Right cardiac atrium (tissue), 5 donors: ENCODE data around the gene ITPR1. TPM values are rescaled to one million over a fixed set of nuclear protein-coding genes. Genes with fewer than 3 reads are reported as not detected.

ENCODE experiments used
- ATAC-seq, 2 donors: fragments of 200-7000 bp; cut with Tn5 transposase; one replicate each; pipeline versions ENCODE4 v1.8.0 to v1.9.1; 2020; ENCODE audit warnings: moderate library complexity in 2 of 2, mild to moderate bottlenecking in 1 of 2
- DNase-seq, 3 donors: peaks; one replicate each; pipeline ENCODE4 v3.0.0-alpha.2; 2020
- H3K27ac ChIP-seq: one replicate; pipeline ENCODE4 v1.5.1; 2013; ENCODE audit warnings: mild to moderate bottlenecking, low read length, control low read depth, moderate library complexity
- H3K27me3 ChIP-seq: one replicate; pipeline ENCODE4 v1.6.1; 2013; ENCODE audit not compliant: control insufficient read depth, insufficient read depth
- H3K4me1 ChIP-seq: one replicate; pipeline ENCODE4 v1.6.1; 2013; ENCODE audit warnings: low read length; ENCODE audit not compliant: control insufficient read depth, insufficient read depth
- H3K4me3 ChIP-seq: one replicate; pipeline ENCODE4 v1.5.1; 2013; ENCODE audit warnings: low read length, control low read depth
- H3K9me3 ChIP-seq: one replicate; pipeline ENCODE4 v1.6.1; 2013; ENCODE audit warnings: low read length; ENCODE audit not compliant: control insufficient read depth
- WGBS: extraction: QIAGEN DNeasy Blood & Tissue Kit; methylation state at CpG from one replicate; pipeline ENCODE4 v1.1.7; 2013; 5-methylcytosine and 5-hydroxymethylcytosine counted together
- intact Hi-C, 4 donors: fragments of 100-400 bp; cut with DNase I; formaldehyde crosslinking; loops; one replicate each; pipeline versions ENCODE4 v1.11.0 to v1.14.0; 2022 to 2023
- polyA plus RNA-seq: library from polyadenylated mRNA; stranded (reverse); fragments of 200-250 nt; gene quantifications from one replicate; pipeline ENCODE4 v1.2.3, GENCODE V29; 2013
- total RNA-seq, 4 donors: library from RNA; stranded (reverse); fragmentation: NEBNext Ultra II Directional; extraction: Animal tissue kit (Norgen Biotek cat#: 25700); gene quantifications; one replicate each; pipeline ENCODE4 v1.2.1, GENCODE V29; 2021
- donor health status: healthy with polysubstance abuse.
- donor health status: DM: no; HTN: yes; CAD: no.
- donor health status: DM: no; HTN: no; CAD: no.
- donor health status: DM: no; HTN: yes; CAD: no; lungs with severe emphysema.
- donor health status: DM: yes; HTN: yes; CAD: no.

ITPR1 gene
- total and polyA plus RNA-seq, 5 donors, result 13.9 to 59.0 (median 39.5) TPM

DNA sequence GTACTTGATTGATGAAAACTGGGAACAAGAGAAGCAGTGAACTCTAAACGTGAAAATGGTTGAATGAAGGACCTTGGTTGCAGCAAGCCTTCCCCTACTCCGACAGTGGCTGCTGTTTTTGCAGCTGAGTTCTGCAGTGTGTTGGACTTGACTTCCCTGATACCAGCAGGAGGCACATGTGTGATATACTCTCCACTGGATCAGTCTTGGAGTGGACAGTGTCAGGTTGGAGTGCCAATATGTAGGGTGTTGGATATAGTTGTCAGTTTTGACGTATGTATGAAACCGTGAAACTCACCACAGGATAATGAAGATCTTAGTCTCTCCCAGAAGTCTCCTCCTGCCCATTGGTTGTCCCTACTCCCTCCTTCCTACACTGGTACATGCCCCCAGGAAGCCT lies 106.5 kb downstream of the ITPR1 start:
- Histone ChIP-seq H3K4me3 (no peak overlapping the region), H3K27ac (no peak overlapping the region), H3K27me3 (no peaks in the 10 kb centered on the region), H3K9me3 (no peaks in the 10 kb centered on the region), H3K4me1 (peaks cover 2% of the 10 kb centered on the region)
- WGBS, result 77% methylated on average over 4 of the region's 4 CpGs
- ATAC-seq (no peak), DNase-seq (no peak)
- intact Hi-C loops, result loop anchor here in 1 of 4 donors (10.0 kb wide), 1 partner anchor 105 kb away; the partner anchor contains the start of gene ITPR1

- no peaks in the 10 kb centered on the region for H3K9me3 ChIP-seq
- DNase-seq (no peak), ATAC-seq (no peak)
- no peak overlapping the region for H3K27ac ChIP-seq
- H3K27me3 ChIP-seq, result no peaks in the 10 kb centered on the region
- H3K4me1 ChIP-seq, result peaks cover 2% of the 10 kb centered on the region
- 69% methylated on average over 6 of the region's 6 CpGs for WGBS
- intact Hi-C loops, result loop anchor here in 1 of 4 donors (10.0 kb wide), 1 partner anchor 106 kb away; the partner anchor contains the start of gene ITPR1
- H3K4me3 ChIP-seq, result no peak overlapping the region
These were observed 107.3 kb downstream of the ITPR1 start for GRCh38 chr3:4600493-4600892.

DNA sequence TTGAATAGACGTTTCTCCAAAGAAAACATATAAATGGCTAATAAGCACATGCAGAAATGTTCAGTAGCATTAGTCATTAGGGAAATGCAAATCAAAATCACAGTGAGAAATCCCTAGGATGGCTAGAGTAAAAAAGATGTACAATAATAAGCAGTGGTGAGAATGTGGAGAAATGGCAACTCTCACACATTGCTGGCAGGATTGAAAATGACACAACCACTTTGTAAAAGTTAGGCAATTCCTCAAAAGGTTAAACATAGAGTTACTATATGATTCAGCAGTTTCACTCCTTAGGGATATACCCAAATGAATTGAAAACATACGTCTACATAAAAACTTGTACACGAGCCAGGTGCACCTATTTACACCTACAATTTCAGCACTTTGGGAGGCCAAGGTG lies 108.7 kb downstream of the ITPR1 start:
- WGBS, result 68% methylated on average over 3 of the region's 3 CpGs
- no peaks in the 10 kb centered on the region for H3K27me3 ChIP-seq
- ATAC-seq (no peak), DNase-seq (no peak)
- H3K9me3 ChIP-seq, result no peaks in the 10 kb centered on the region
- H3K4me1 ChIP-seq, result peaks cover 3% of the 10 kb centered on the region
- no peak overlapping the region for H3K27ac ChIP-seq
- H3K4me3 ChIP-seq, result no peak overlapping the region
- intact Hi-C loops, result loop anchor here in 1 of 4 donors (10.0 kb wide), 1 partner anchor 107 kb away; the partner anchor contains the start of gene ITPR1

GRCh38 chr3:4604693-4605092 lies 111.5 kb downstream of the ITPR1 start:
- peaks cover 5% of the 10 kb centered on the region for H3K4me1 ChIP-seq
- WGBS, result 86% methylated on average over 5 of the region's 5 CpGs
- H3K4me3 ChIP-seq, result no peak overlapping the region
- H3K9me3 ChIP-seq, result no peaks in the 10 kb centered on the region
- no peak for ATAC-seq
- intact Hi-C loops, result loop anchor here in 1 of 4 donors (10.0 kb wide), 1 partner anchor 110 kb away; the partner anchor contains the start of gene ITPR1
- H3K27ac ChIP-seq, result no peak overlapping the region
- no peaks in the 10 kb centered on the region for H3K27me3 ChIP-seq
- no peak for DNase-seq

- no peak overlapping the region for H3K27ac ChIP-seq
- H3K4me1 ChIP-seq, result peaks cover 5% of the 10 kb centered on the region
- no peak overlapping the region for H3K4me3 ChIP-seq
- WGBS, result 50% methylated on average over 4 of the region's 4 CpGs
- H3K27me3 ChIP-seq, result no peaks in the 10 kb centered on the region
- intact Hi-C loops, result loop anchor here in 1 of 4 donors (10.0 kb wide), 1 partner anchor 112 kb away; the partner anchor contains the start of gene ITPR1
- peak in 1 of 2 donors; percentile 28 for ATAC-seq
- no peaks in the 10 kb centered on the region for H3K9me3 ChIP-seq
- DNase-seq, result no peak
These were observed 113.8 kb downstream of the ITPR1 start for GRCh38 chr3:4606911-4607310.

DNA sequence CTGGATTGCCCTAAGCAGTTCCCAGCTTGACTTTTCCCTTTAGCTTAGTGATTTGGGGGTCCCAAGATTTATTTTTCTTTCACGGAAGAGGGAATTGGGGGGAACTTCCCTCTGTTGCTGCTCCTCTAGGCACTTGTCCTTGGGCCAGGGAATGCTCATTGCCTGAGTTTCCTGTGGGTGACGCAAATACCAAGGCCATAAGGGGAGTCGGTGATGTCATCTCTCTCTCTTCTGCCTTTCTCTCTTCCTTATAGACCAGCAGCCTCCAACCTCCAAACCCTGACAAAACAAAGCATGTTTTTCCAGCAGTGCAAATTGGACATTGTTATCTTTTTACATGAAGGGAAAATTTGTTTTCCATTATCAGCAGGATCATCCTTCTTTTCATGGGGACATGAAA lies 120.2 kb downstream of the ITPR1 start:
- 63% methylated on average over 3 of the region's 3 CpGs for WGBS
- H3K27me3 ChIP-seq, result no peaks in the 10 kb centered on the region
- ATAC-seq (no peak), DNase-seq (no peak)
- no peak overlapping the region for H3K27ac ChIP-seq
- peaks cover 2% of the 10 kb centered on the region for H3K4me1 ChIP-seq
- no peaks in the 10 kb centered on the region for H3K9me3 ChIP-seq
- intact Hi-C loops, result no loop called here
- H3K4me3 ChIP-seq, result no peak overlapping the region

- H3K27ac ChIP-seq, result no peak overlapping the region
- 82% methylated on average over 5 of the region's 5 CpGs for WGBS
- no peaks in the 10 kb centered on the region for H3K9me3 ChIP-seq
- no peak overlapping the region for H3K4me3 ChIP-seq
- intact Hi-C loops, result no loop called here
- ATAC-seq, result no peak
- DNase-seq, result no peak
- H3K27me3 ChIP-seq, result no peaks in the 10 kb centered on the region
- peaks cover 2% of the 10 kb centered on the region for H3K4me1 ChIP-seq
These were observed 120.9 kb downstream of the ITPR1 start for GRCh38 chr3:4614070-4614469.

DNA sequence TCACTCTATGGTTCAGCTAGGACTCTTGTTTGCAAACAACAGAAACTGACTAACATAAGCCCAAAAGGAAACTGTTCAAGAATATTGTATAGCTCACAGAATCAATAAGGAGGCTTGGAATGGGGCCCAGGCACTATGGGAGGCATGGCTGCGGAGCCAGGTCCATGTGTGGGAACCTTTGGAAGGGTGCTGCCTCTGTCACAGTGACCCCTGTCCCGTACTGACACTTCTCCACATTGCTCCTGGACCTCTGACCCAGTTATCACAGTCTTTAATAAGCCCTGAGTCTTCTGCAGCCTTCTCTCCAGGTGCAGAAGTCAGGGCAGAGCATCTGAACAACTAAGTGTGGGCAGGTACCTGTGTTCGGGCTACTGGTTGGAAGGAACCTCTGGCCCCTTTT lies 121.8 kb downstream of the ITPR1 start:
- Histone ChIP-seq H3K4me1 (peaks cover 2% of the 10 kb centered on the region), H3K4me3 (no peak overlapping the region), H3K27me3 (no peaks in the 10 kb centered on the region), H3K9me3 (no peaks in the 10 kb centered on the region), H3K27ac (no peak overlapping the region)
- intact Hi-C loops, result no loop called here
- DNase-seq, result no peak
- ATAC-seq, result peak in 1 of 2 donors; percentile 21
- WGBS, result 94% methylated on average over 3 of the region's 3 CpGs

DNA sequence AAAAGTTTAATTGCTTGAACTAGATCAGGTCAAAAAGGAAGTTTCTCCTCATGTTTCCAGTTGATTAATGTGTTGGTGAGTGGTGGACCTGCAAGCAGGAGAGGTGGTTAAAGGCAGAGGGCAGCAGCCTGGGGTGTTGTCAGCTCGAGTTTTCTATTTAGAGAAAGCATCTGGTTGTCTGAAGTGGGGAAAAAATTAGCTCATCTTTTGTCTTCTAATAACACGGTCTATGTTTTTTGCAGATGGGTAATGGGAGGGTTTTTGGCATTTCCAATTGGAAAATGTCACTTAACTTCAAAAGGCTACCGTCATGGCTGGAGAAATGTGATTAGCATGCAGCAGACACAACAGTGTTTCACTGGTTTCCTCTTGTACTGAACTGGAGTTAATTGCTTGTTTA lies 122.6 kb downstream of the ITPR1 start:
- DNase-seq, result no peak
- ATAC-seq, result peak in 1 of 2 donors; percentile 48
- Histone ChIP-seq H3K27me3 (no peaks in the 10 kb centered on the region), H3K9me3 (no peaks in the 10 kb centered on the region), H3K4me1 (peaks cover 2% of the 10 kb centered on the region), H3K4me3 (no peak overlapping the region), H3K27ac (no peak overlapping the region)
- intact Hi-C loops, result no loop called here
- WGBS, result 20% methylated on average over 3 of the region's 3 CpGs

GRCh38 chr3:4623421-4623999 lies 130.4 kb downstream of the ITPR1 start:
- WGBS, result 79% methylated on average over 4 of the region's 4 CpGs
- H3K9me3 ChIP-seq, result no peaks in the 10 kb centered on the region
- H3K27ac ChIP-seq, result no peak overlapping the region
- DNase-seq (no peak), ATAC-seq (no peak)
- intact Hi-C loops, result loop anchor here in 2 of 4 donors (10.0 kb wide), 2 partner anchors 49 to 119 kb away; no protein-coding TSS in a partner anchor
- no peaks in the 10 kb centered on the region for H3K27me3 ChIP-seq
- H3K4me3 ChIP-seq, result no peak overlapping the region
- no peaks in the 10 kb centered on the region for H3K4me1 ChIP-seq

DNA sequence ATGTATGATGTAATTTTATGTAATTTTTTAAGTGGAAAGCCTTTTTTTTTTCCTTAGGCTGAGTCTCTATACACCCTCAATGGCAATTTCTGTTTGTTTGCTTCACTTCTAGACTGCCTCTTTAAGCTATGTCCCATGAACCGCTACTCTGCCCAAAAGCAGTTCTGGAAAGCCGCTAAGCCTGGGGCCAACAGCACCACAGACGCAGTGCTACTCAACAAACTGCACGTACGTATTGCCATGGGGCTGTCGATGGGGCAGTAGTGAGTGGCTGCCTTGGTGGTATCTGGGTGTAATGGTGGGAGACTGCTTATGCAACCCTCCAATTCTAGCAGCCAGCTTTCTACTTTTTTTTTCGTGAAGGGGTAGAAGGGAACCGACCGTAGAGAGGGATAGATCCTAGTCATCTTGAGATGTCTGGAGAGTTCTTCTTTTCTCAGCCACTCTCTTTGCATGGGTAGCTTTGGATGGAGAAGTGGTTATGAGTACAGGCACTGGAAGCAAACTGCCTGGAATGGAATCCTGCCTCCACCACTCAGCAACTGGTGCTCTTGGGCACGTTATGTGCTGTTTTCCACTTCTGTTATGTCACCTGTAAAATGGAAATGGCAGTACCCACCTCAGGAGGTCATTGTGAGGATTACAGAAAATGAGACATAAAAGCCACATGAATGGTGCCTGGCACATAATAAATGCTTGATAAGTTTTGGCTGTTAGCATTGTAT lies 134.7 kb downstream of the ITPR1 start:
- 88% methylated on average over 10 of the region's 10 CpGs for WGBS
- intact Hi-C loops, result loop anchor here in 2 of 4 donors (10.0 kb wide), 2 partner anchors 53 to 123 kb away; no protein-coding TSS in a partner anchor
- no peak overlapping the region for H3K27ac ChIP-seq
- no peak overlapping the region for H3K4me3 ChIP-seq
- H3K4me1 ChIP-seq, result no peaks in the 10 kb centered on the region
- ATAC-seq (no peak), DNase-seq (no peak)
- no peaks in the 10 kb centered on the region for H3K27me3 ChIP-seq
- no peaks in the 10 kb centered on the region for H3K9me3 ChIP-seq
